H9 (cell line): ENCODE measurements around the gene HIBCH. TPM values are rescaled to one million over a fixed set of nuclear protein-coding genes. Genes with fewer than 3 reads are reported as not detected.

Experiments used
- DNase-seq: peaks from one replicate; pipeline ENCODE4 v3.0.0-alpha.2; 2017
- H2AFZ ChIP-seq: one replicate; pipeline ENCODE4 v1.6.1; 2013; ENCODE audit warnings: mild to moderate bottlenecking, low read length, control low read depth, moderate library complexity
- H2AK5ac ChIP-seq: 2 replicates; pipeline ENCODE4 v1.6.1; 2013; ENCODE audit warnings: low read length, control low read depth, mixed read lengths; ENCODE audit not compliant: insufficient read length
- H2BK120ac ChIP-seq: one replicate; pipeline ENCODE4 v1.6.1; 2013; ENCODE audit warnings: low read depth, mild to moderate bottlenecking, low read length, control low read depth, inconsistent platforms; ENCODE audit not compliant: poor library complexity, severe bottlenecking
- H2BK12ac ChIP-seq: 2 replicates; pipeline ENCODE4 v1.6.1; 2013; ENCODE audit warnings: low read length, control low read depth, mixed read lengths, low read depth; ENCODE audit not compliant: insufficient read length
- H2BK15ac ChIP-seq: 2 replicates; pipeline ENCODE4 v1.6.1; 2013; ENCODE audit warnings: low read depth, low read length, control low read depth
- H2BK20ac ChIP-seq: one replicate; pipeline ENCODE4 v1.6.1; 2013; ENCODE audit warnings: low read depth, mild to moderate bottlenecking, low read length, control low read depth, inconsistent platforms; ENCODE audit not compliant: poor library complexity, severe bottlenecking
- H2BK5ac ChIP-seq: 2 replicates; pipeline ENCODE4 v1.6.1; 2013; ENCODE audit warnings: low read length, control low read depth, mixed read lengths; ENCODE audit not compliant: insufficient read length
- H3K14ac ChIP-seq: 2 replicates; pipeline ENCODE4 v1.6.1; 2013; ENCODE audit warnings: low read length, control low read depth; ENCODE audit not compliant: insufficient read depth
- H3K18ac ChIP-seq: 2 replicates; pipeline ENCODE4 v1.6.1; 2013; ENCODE audit warnings: low read depth, mild to moderate bottlenecking, mixed read lengths, low read length, control low read depth; ENCODE audit not compliant: insufficient read length
- H3K23ac ChIP-seq: 2 replicates; pipeline ENCODE4 v1.6.1; 2013; ENCODE audit warnings: low read length, control low read depth, mixed read lengths, low read depth; ENCODE audit not compliant: insufficient read length
- H3K23me2 ChIP-seq: 2 replicates; pipeline ENCODE4 v1.6.1; 2013; ENCODE audit warnings: low read depth, mild to moderate bottlenecking, mixed read lengths, low read length, control low read depth; ENCODE audit not compliant: insufficient read length, poor library complexity, severe bottlenecking
- H3K27ac ChIP-seq: 2 replicates; pipeline ENCODE4 v1.5.1; 2013; ENCODE audit warnings: low read length, control low read depth, mixed read lengths, low read depth; ENCODE audit not compliant: insufficient read length
- H3K27me3 ChIP-seq: 2 replicates; pipeline ENCODE4 v1.6.1; 2013; ENCODE audit warnings: low read length, control low read depth, inconsistent platforms; ENCODE audit not compliant: insufficient read depth
- H3K4ac ChIP-seq: 2 replicates; pipeline ENCODE4 v1.6.1; 2013; ENCODE audit warnings: low read depth, mild to moderate bottlenecking, control low read depth, inconsistent platforms, low read length, moderate library complexity
- H3K4me1 ChIP-seq: 2 replicates; pipeline ENCODE4 v1.6.1; 2013; ENCODE audit warnings: low read length, control low read depth, inconsistent platforms; ENCODE audit not compliant: insufficient read depth
- H3K4me2 ChIP-seq: 2 replicates; pipeline ENCODE4 v1.6.1; 2013; ENCODE audit warnings: low read length, control low read depth, mixed read lengths; ENCODE audit not compliant: insufficient read length, insufficient read depth
- H3K56ac ChIP-seq: 2 replicates; pipeline ENCODE4 v1.6.1; 2013; ENCODE audit warnings: low read depth, mild to moderate bottlenecking, mixed read lengths, low read length, control low read depth; ENCODE audit not compliant: insufficient read length
- H3K79me1 ChIP-seq: 2 replicates; pipeline ENCODE4 v1.6.1; 2013; ENCODE audit warnings: low read depth, mild to moderate bottlenecking, moderate library complexity, low read length, control low read depth, inconsistent platforms; ENCODE audit not compliant: insufficient read depth, poor library complexity, severe bottlenecking
- H3K79me2 ChIP-seq: 2 replicates; pipeline ENCODE4 v1.6.1; 2013; ENCODE audit warnings: low read length, control low read depth, inconsistent platforms; ENCODE audit not compliant: insufficient read depth
- H3K9ac ChIP-seq: 2 replicates; pipeline ENCODE4 v1.6.1; 2013; ENCODE audit warnings: low read length, control low read depth, mixed read lengths; ENCODE audit not compliant: insufficient read length; ENCODE audit errors: extremely low read depth
- H3K9me3 ChIP-seq: one replicate; pipeline ENCODE4 v1.6.1; 2013; ENCODE audit warnings: low read depth, low read length, inconsistent platforms; ENCODE audit not compliant: control insufficient read depth
- H3T11ph ChIP-seq: one replicate; pipeline ENCODE4 v1.6.1; 2013; ENCODE audit warnings: mild to moderate bottlenecking, low read length, control low read depth, inconsistent platforms
- H4K20me1 ChIP-seq: one replicate; pipeline ENCODE4 v1.6.1; 2013; ENCODE audit not compliant: control insufficient read depth, insufficient read length, insufficient read depth
- H4K5ac ChIP-seq: 2 replicates; pipeline ENCODE4 v1.6.1; 2013; ENCODE audit warnings: low read depth, mild to moderate bottlenecking, mixed read lengths, low read length, control low read depth; ENCODE audit not compliant: insufficient read length
- H4K8ac ChIP-seq: replicated peaks from 2 replicates; pipeline ENCODE4 v1.6.1; 2013; ENCODE audit warnings: low read length, control low read depth, mixed read lengths, low read depth; ENCODE audit not compliant: insufficient read length
- H4K91ac ChIP-seq: 2 replicates; pipeline ENCODE4 v1.6.1; 2013; ENCODE audit warnings: low read depth, mild to moderate bottlenecking, moderate library complexity, mixed read lengths, low read length, control low read depth; ENCODE audit not compliant: insufficient read length
- H3K27ac Mint-ChIP-seq, 3 experiments: 2 replicates in 2 of 3; 3 replicates in 1 of 3; pipeline ENCODE4 v1.8.0; 2020 to 2021; ENCODE audit warnings: mixed read lengths in 3 of 3, mild to moderate bottlenecking in 1 of 3, moderate library complexity in 1 of 3
- H3K27me3 Mint-ChIP-seq: 2 replicates; pipeline ENCODE4 v1.8.0; 2021; ENCODE audit warnings: low read depth, mild to moderate bottlenecking, moderate library complexity, mixed read lengths
- H3K36me3 Mint-ChIP-seq, 3 experiments: 2 replicates in 2 of 3; 3 replicates in 1 of 3; pipeline ENCODE4 v1.8.0; 2020 to 2021; ENCODE audit warnings: low read depth in 3 of 3, mixed read lengths in 3 of 3; ENCODE audit not compliant: insufficient read depth in 1 of 3
- H3K4me1 Mint-ChIP-seq, 2 experiments: 2 replicates each; pipeline ENCODE4 v1.8.0; 2020; ENCODE audit warnings: mixed read lengths in 2 of 2
- H3K4me3 Mint-ChIP-seq, 2 experiments: 2 replicates in 1 of 2; 3 replicates in 1 of 2; pipeline ENCODE4 v1.8.0; 2020 to 2021; ENCODE audit warnings: mild to moderate bottlenecking in 2 of 2, mixed read lengths in 2 of 2, moderate library complexity in 1 of 2
- H3K9me3 Mint-ChIP-seq, 2 experiments: 2 replicates in 1 of 2; 3 replicates in 1 of 2; pipeline ENCODE4 v1.8.0; 2020; ENCODE audit warnings: mild to moderate bottlenecking in 2 of 2, mixed read lengths in 2 of 2, moderate library complexity in 1 of 2
- CTCF ChIP-seq: fragments of 200-600 bp; sonication (generic); conservative IDR thresholded peaks from 3 replicates; pipeline ENCODE4 v1.8.0; 2021; ENCODE audit warnings: antibody characterized with exemption, mild to moderate bottlenecking
- WGBS: extraction: QIAGEN DNeasy Blood & Tissue Kit; methylation state at CpG from one replicate; pipeline ENCODE4 v1.1.7; 2013; ENCODE audit warnings: missing lambda C conversion rate, low lambda C conversion rate, mixed read lengths; ENCODE audit not compliant: insufficient read length; ENCODE audit errors: extremely low coverage; 5-methylcytosine and 5-hydroxymethylcytosine counted together
- total RNA-seq: library from RNA; stranded (reverse); gene quantifications from 2 replicates; pipeline ENCODE4 v1.2.1, GENCODE V29; 2021

HIBCH gene
- total RNA-seq, 1 experiment from 2014 or later, result 28.0 TPM

GRCh38 chr2:190199530-190199929 is 120.1 kb downstream of the HIBCH start:
- H2BK120ac ChIP-seq, result no peak overlapping the region

More at GRCh38 chr2:190199530-190199929, 120.1 kb downstream of the HIBCH start:
- Mint-ChIP-seq H3K4me1 (peaks cover 0 to 7% of the 10 kb centered on the region in 2 experiments; a peak in 1 of 4 replicates), H3K27me3 (no peaks in the 10 kb centered on the region), H3K4me3 (no peak overlapping the region), H3K27ac (no peak overlapping the region), H3K9me3 (no peaks in the 10 kb centered on the region), H3K36me3 (peaks cover 0 to 3% (median 0%) of the 10 kb centered on the region in 3 experiments; a peak in 2 of 7 replicates)
- no peak overlapping the region for H4K8ac ChIP-seq
- H4K5ac ChIP-seq, result no peak overlapping the region
- H3K23ac ChIP-seq, result no peak overlapping the region
- no peak overlapping the region for H3K56ac ChIP-seq
- H2BK5ac ChIP-seq, result no peak overlapping the region
- H3K79me1 ChIP-seq, result no peaks in the 10 kb centered on the region
- no peak overlapping the region for H2BK20ac ChIP-seq
- no peak overlapping the region for H3K18ac ChIP-seq
- H3K4me1 ChIP-seq, result no peaks in the 10 kb centered on the region
- no peaks in the 10 kb centered on the region for H3K23me2 ChIP-seq
- no peaks in the 10 kb centered on the region for H3K27me3 ChIP-seq
- H2AK5ac ChIP-seq, result no peak overlapping the region
- no peak overlapping the region for H3K4ac ChIP-seq
- no peak overlapping the region for H3K27ac ChIP-seq
- no peak for TF ChIP-seq CTCF
- H3K4me2 ChIP-seq, result no peak overlapping the region
- no peak for DNase-seq
- no CpG with 5 or more reads among the region's 1 CpG for WGBS
- no peak overlapping the region for H4K91ac ChIP-seq
- no peak overlapping the region for H2BK12ac ChIP-seq
- H3K79me2 ChIP-seq, result no peaks in the 10 kb centered on the region
- H4K20me1 ChIP-seq, result no peaks in the 10 kb centered on the region
- H2AFZ ChIP-seq, result no peak overlapping the region
- H3K9me3 ChIP-seq, result no peaks in the 10 kb centered on the region
- no peak overlapping the region for H3T11ph ChIP-seq
- no peak overlapping the region for H3K14ac ChIP-seq
- no peak overlapping the region for H2BK15ac ChIP-seq
- no peak overlapping the region for H3K9ac ChIP-seq
